WTC11 (cell line): Measurements from ENCODE around the gene GLUD1.
"Not testable (repeated sequence)": the region's sequence is repeated elsewhere in the genome, so short reads cannot be mapped to it uniquely, and the experiment has no call there.

Experiments
- ATF3 ChIP-seq: sonication (generic); formaldehyde crosslinking; conservative IDR thresholded peaks from 2 replicates; pipeline ENCODE4 v1.8.1; 2022; ENCODE audit warnings: mild to moderate bottlenecking, missing genetic modification reagents
- CTCF ChIP-seq: fragments of 200-600 bp; IDR thresholded peaks from 2 replicates; pipeline ENCODE4 v1.8.0; 2022; ENCODE audit warnings: antibody characterized with exemption
- FOXJ3 ChIP-seq: sonication (generic); formaldehyde crosslinking; IDR thresholded peaks from 2 replicates; pipeline ENCODE4 v1.9.0; 2021; ENCODE audit warnings: missing genetic modification reagents, mild to moderate bottlenecking, borderline replicate concordance
- TCF7 ChIP-seq: sonication (generic); formaldehyde crosslinking; IDR thresholded peaks from 2 replicates; pipeline ENCODE4 v1.8.0; 2022; ENCODE audit warnings: mild to moderate bottlenecking, low read depth, missing genetic modification reagents, moderate library complexity
- TF ChIP-seq, protein P1 (sequence below): sonication (generic); formaldehyde crosslinking; IDR thresholded peaks from 2 replicates; pipeline ENCODE4 v1.8.1; 2023; ENCODE audit warnings: mild to moderate bottlenecking, missing genetic modification reagents, moderate library complexity

- TF ChIP-seq, protein P1, sequence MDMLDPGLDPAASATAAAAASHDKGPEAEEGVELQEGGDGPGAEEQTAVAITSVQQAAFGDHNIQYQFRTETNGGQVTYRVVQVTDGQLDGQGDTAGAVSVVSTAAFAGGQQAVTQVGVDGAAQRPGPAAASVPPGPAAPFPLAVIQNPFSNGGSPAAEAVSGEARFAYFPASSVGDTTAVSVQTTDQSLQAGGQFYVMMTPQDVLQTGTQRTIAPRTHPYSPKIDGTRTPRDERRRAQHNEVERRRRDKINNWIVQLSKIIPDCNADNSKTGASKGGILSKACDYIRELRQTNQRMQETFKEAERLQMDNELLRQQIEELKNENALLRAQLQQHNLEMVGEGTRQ (CRISPR knock-in tag) = not testable (repeated sequence)
- TF ChIP-seq CTCF; FOXJ3 (CRISPR knock-in tag); TCF7 (CRISPR knock-in tag); ATF3: not testable (repeated sequence)
These were observed 86.3 kb downstream of the GLUD1 start for GRCh38 chr10:87008303-87008702.
